GM21529 (cell line): ENCODE results near the gene ALDH6A1.
"Not testable (repeated sequence)": the region's sequence is repeated elsewhere in the genome, so short reads cannot be mapped to it uniquely, and the experiment has no call there.

ENCODE experiments used
- ATAC-seq: cut with Tn5 transposase; IDR thresholded peaks from one replicate; pipeline ENCODE4 v1.9.1; 2021; ENCODE audit not compliant: unreplicated experiment

The ALDH6A1 gene

GRCh38 chr14:74084277-74085046, at the start of gene ALDH6A1, which contains the start of gene LIN52:
ALDH6A1 (minus strand) TSS chr14:74084453; CDS start chr14:74084394, 59 bp downstream.
LIN52 (plus strand) TSS chr14:74084956; CDS start chr14:74084975, 19 bp downstream.
- peak; percentile 88 for ATAC-seq

- ATAC-seq, result no peak
These were observed 43.4 kb upstream of the ALDH6A1 start for GRCh38 chr14:74127634-74128033.

- ATAC-seq, result no peak
These were observed 42.2 kb upstream of the ALDH6A1 start for GRCh38 chr14:74126315-74127013.

GRCh38 chr14:74125487-74125886, 41.2 kb upstream of the ALDH6A1 start:
- not testable (repeated sequence) for ATAC-seq

GRCh38 chr14:74111395-74112216, 27.4 kb upstream of the ALDH6A1 start:
- ATAC-seq, result not testable (repeated sequence)

- no peak for ATAC-seq
These were observed 25.1 kb upstream of the ALDH6A1 start for GRCh38 chr14:74109369-74109768.

- no peak for ATAC-seq
These were observed 21.1 kb upstream of the ALDH6A1 start for GRCh38 chr14:74105381-74105780.

- ATAC-seq, result no peak
These were observed 5.2 kb upstream of the ALDH6A1 start for GRCh38 chr14:74089251-74090020.

- no peak for ATAC-seq
These were observed 1.6 kb upstream of the ALDH6A1 start for GRCh38 chr14:74085828-74086227.

- ATAC-seq, result peak; percentile 3
These were observed 889 bp upstream of the ALDH6A1 start for GRCh38 chr14:74085047-74085637.

GRCh38 chr14:74083784-74084276, 423 bp downstream of the ALDH6A1 start:
- ATAC-seq, result peak; percentile 18

- ATAC-seq, result no peak
These were observed 1.1 kb downstream of the ALDH6A1 start for GRCh38 chr14:74083161-74083560.

GRCh38 chr14:74081491-74081890, 2.8 kb downstream of the ALDH6A1 start:
- ATAC-seq, result no peak

- no peak for ATAC-seq
These were observed 3.3 kb downstream of the ALDH6A1 start for GRCh38 chr14:74080820-74081460.

- ATAC-seq, result no peak
These were observed 6.9 kb downstream of the ALDH6A1 start for GRCh38 chr14:74077401-74077800.

- ATAC-seq, result no peak
These were observed 18.3 kb downstream of the ALDH6A1 start for GRCh38 chr14:74065746-74066575.

GRCh38 chr14:74064883-74065282, 19.4 kb downstream of the ALDH6A1 start:
- ATAC-seq, result no peak

- ATAC-seq, result no peak
These were observed 19.8 kb downstream of the ALDH6A1 start for GRCh38 chr14:74064426-74064825.

- no peak for ATAC-seq
These were observed 21.5 kb downstream of the ALDH6A1 start for GRCh38 chr14:74062809-74063150.
